G401 (cell line): Measurements from ENCODE around the gene MED6. TPM values are rescaled to one million over a fixed set of nuclear protein-coding genes. Genes with fewer than 3 reads are reported as not detected.

Source experiments
- DNase-seq: peaks from one replicate; pipeline ENCODE4 v3.0.0-alpha.2; 2015; ENCODE audit warnings: low spot score
- in situ Hi-C: cut with HindIII; loops from 2 replicates; pipeline ENCODE4 v1.10.0; 2016; ENCODE audit warnings: low sequenced_read_pairs, mixed read lengths
- total RNA-seq: library from RNA; depleted of rRNA; stranded (reverse); fragments of >200 nt; shearing (Covaris generic); gene quantifications from 2 replicates; pipeline ENCODE4 v1.2.3, GENCODE V29; 2014; rRNA removed

The MED6 gene, protein sequence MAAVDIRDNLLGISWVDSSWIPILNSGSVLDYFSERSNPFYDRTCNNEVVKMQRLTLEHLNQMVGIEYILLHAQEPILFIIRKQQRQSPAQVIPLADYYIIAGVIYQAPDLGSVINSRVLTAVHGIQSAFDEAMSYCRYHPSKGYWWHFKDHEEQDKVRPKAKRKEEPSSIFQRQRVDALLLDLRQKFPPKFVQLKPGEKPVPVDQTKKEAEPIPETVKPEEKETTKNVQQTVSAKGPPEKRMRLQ
- total RNA-seq = 41.0 and 71.7 TPM in 2 replicates

DNA sequence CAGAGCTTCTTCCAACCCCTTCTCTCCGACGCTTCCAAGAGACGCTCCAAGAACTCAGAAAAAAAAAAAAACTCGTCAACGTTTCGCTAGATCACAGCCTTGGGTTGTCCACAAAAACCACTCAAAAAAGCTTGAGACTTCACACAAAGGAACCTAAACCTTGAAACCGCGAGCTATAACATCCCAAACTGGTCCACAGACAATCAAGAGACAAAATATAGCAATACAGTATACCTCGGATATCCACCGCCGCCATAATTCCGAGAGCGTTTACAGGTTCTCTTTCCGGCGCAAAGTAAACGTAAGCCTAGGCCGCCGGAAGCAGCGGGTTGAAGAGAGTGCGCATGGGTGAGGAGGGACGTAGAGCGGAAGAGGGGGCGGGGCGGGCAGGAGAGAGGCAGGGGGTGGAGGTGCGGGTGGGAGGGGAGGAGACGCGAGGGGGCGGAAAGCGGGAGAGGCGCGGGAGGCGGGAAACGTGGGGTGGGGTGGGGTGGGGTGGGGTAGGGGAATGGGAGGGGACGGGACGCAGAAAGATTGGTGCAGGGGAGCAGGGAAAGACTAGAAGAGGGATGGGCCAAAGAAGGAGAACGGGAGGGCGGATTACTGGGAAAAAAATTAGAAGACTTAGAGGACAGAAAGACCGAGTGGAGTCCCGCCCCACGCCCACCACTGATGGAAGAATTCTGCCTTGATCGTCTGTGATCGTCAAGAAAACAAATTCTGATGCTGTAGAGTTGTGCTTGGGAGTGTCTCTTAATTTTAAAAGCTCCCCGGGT is at the start of gene MED6:
Gene MED6 (minus strand): TSS at position 274 of the 776 bp plus-strand sequence. CDS start 18 bp downstream, at position 256.
- peak; percentile 93 for DNase-seq
- in situ Hi-C loops = no loop called here

DNA sequence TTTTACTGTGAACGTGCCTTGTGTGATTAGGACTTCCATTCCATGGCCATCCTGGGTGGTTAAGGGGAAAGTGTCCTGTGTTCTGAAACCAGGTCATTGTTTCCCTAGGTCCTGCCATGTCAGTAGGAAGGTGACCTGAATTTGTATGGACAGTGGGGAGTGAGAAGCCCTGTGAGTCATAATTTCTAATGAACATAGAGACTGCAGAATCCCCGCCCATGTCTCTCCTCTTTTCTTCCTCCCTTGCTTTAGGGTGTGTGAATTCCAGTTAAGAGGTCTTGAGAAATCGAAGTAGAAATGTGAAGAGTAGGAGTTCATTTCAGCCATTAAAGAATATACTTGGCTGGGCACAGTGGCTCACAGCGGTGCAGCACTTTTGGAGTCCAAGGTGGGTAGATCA is 49.3 kb upstream of the MED6 start:
- no peak for DNase-seq
- in situ Hi-C loops = no loop called here

DNA sequence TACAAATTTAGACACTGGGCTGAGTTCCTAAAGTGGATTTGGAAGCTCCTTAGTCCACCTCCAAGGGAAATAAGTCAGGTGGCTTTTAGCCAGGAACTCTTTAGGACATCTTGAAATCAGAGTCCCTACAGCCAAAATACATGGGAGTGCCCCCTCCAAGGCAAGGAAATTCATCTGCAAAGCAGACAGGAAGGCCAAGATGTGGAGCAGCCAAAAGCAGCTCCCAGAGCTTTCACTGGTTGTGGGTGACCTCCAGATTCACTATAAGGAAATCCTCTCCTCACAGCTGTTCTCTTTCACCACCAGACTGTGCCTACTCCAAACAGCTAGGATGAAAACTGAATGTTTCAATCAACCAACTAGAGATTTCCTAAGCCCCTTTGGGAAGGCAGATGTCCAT is 47.9 kb upstream of the MED6 start:
- no peak for DNase-seq
- in situ Hi-C loops = no loop called here

DNA sequence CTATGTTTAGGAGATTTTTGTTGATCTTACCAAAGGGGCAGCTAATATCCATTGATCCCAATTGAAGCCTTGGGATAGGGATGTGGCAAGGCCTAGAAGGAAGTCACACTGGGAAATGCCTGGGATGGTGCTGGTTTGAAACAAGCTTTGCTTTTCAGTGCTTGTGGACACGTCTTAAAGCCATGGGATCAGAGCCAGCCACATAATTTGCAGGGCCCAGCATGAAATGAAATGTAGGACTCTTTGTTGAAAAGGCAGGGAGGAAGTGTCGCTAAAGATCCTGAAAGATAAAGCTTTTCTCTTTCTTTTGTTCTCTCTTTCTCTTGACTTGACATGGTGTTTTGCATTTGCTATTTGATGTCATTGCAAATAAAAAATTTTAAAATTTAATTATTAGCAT is 46.2 kb upstream of the MED6 start:
- in situ Hi-C loops = no loop called here
- no peak for DNase-seq

DNA sequence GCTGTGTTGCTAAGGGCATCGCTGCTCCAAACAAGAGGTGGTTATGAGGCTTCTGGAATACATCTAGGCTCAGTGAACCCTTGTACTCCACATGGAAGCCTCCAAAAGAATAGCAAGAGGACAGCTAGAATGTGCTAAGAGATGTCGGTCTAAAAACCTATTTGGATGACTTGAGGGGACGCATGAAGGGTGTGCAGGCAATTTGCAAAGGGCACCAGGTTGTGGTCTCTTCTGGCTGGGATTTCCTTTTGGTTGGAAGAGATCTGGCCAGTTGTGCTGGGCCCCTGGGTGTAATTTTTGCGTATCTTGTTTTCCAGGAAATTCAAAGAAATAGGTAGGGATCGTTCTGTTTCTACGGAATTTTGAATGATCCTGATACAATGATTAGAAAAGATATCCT is 45.4 kb upstream of the MED6 start:
- in situ Hi-C loops = no loop called here
- DNase-seq = no peak

DNA sequence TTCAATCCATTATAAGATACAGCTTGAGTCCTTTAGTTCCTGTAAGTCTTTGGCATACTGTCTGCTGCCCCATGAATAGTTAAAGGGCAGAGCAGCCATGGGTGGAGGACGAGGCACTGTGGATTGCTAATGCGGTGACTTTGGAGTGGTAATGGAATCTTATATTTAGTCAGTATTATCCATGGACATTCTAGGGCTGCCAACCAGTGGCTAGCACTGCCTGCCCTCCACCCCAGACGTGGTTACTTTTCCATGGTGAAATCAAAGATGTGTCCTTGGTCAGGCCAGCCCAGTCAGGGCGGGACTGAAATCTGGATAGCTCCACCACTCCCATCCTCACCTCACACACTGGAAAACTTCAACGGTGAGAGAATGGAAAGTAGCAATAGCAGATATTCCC is 43.5 kb upstream of the MED6 start:
- in situ Hi-C loops = no loop called here
- DNase-seq = no peak

DNA sequence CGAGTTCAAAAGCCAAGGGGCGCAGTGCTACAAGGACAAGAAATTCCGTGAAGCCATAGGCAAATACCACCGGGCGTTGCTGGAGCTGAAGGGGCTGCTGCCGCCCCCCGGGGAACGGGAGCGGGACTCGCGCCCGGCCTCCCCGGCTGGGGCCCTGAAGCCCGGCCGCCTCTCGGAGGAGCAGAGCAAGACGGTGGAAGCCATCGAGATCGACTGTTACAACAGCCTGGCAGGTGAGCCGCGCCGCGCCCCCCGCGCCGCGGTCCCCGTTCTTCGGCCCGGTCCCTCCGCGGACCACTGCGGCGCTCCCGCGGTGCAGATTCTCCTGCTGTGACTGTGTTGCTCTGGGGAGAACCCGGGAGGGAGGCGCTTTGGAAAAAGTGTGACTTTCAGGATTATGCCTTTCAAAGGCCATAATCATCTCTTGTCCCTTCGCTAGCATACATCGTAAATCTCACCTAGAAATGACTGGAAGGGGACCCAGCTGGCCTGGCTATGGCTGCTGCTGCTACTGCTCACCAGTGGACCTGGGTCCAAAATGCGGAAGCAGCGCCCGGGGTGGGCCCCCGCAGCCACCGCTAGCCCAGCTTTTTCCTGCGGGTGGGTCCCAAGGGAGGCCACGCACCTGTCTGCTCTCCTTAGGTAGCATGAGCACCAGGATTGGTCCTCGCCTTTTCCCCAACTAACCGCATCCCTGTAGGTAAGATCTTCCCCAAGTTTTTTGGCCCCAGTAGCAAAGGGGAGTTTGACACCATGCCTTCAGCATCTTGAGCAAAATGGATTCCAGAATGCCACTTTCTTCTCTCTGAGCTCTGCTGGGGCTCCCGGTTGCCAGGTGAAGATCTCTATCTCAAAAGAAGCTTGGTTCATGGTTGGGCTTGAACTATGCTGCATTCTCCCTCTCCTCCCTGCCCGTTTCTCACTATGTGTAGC is 42.1 kb upstream of the MED6 start:
- in situ Hi-C loops = no loop called here
- DNase-seq = peak; percentile 33

DNA sequence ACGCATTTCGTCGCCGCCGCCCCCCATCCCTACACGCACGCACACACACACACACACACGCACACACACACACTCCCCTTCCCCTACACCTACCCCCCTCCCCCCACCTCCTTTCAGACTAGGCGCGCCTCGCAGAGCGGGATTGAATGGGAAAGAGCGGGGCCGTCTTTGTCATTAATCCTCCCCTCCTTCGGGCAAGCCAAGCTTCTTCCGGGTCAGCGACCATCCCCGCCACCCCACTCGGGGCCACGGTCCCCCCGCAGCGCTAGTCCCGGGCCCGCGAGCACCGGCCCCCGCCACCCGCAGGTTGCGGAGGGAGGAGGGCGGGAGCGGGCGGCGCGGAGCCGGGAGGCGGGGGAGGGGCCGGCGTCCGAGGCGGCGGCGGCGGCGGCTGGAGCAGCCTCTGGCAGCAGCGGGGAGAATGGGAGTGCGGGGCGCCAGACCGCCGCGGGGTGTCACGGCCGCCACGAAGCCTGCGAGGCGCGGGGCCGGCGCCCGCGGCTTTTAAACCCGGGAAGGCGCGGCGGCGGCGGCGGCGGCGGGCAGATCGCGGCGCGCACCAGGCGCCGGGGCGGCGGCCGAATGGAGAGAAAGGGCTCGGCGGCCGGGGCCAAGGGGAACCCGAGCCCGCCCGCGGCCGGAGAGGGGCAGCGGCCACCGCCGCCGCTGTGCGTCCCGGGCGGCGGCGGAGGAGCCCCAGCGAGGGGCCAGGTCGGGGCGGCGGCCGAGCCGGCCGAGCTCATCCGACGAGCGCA is 41.3 kb upstream of the MED6 start, which contains the start of gene TTC9:
Gene TTC9 (plus strand): TSS at position 369 of the 755 bp plus-strand sequence. CDS start 214 bp downstream, at position 583.
- in situ Hi-C loops = no loop called here
- DNase-seq = peak; percentile 34

DNA sequence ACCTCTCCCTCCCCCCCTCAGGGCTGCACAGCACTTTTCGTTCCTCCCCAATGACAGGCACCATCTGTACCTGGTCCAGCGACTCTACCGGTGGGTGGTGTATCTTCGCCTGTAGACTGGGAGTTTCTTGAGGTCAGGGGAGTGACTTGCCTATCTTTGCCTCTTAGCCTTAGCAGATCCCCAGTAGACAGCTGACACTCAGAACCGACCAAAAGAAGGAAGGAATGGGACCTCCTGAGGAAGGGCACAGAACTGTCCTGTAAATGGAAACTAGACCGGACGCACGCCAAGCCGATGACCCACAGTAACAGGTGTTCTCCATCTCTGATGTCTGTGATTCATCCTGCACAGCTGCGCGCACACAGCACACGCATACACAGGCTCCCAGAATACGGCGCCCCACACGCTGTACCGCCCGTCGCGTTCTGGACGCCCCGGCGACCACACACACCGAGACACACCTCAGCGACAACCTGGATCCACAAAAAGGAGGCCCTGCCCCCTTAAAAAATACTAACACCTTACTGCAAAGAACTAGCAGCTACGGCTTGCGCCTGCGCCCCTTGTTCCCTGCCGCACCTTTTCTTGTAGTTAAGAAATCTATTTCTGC is 40.6 kb upstream of the MED6 start:
- peak; percentile 56 for DNase-seq
- in situ Hi-C loops = no loop called here

DNA sequence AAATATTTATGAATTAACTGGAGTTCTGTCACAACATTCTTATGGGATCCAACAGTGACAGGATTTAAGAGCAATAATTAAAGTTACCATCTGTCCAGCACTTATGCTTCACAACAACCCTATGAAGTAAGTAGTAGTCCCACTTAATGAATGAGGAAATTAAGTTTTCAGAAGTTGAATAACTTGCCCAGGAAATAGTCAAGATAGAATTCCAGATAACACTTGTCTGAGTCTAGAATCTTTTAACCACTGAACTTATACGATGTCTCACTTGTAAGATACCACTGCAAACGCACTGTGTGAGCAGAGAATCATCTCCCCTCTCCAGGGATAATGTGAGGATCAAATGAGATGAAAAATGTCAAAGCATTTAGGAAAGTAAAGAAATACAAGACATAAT is 38.0 kb upstream of the MED6 start:
- in situ Hi-C loops = no loop called here
- DNase-seq = no peak

DNA sequence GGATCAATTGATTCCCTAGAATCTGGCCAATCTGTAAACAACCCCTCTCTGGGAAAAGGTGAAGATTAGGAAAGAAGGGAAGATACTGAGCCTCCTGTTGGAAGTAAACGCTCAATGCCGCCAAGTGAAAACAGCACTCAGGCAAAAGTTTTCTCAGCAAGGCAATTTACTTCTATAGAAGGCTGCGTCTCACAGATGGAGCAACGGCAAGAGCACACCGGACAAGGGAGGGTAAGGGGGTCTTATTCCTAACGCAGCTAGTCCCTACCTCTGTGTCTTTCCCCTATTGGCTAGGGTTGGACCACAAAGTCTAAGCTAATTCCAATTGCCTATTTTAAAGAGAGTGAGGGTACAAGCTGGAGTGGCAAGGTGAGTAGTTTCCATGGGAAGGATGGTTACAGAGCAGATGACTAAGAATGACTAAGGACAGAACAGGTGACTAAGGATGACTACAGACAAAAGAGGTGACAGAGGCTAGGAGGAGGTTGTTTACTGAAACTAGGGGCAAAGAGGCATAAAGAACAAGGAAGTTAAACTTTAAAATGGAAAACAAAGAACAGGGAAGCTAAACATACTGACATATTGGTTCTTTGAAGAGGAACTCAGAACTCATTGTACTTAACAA is 35.6 kb upstream of the MED6 start:
- in situ Hi-C loops = no loop called here
- no peak for DNase-seq

DNA sequence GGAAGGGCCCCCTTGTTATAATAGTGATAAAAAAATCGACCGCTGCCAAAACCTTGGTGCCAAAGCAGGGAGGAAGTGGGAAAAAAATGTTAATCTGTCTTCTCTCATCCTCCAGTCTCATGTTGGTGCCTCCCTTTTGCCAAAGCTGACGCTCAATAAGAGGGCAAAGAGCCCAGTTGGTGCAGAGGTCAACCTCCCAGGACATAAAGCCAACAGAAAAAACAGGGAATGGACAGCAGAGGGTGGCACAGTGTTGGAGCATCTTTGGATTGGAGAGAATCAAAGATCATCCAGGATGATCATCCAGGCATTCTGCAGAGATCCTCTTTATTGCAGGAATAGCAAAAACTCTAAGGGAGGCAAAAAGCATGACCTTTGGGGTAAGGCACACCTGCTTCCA is 31.5 kb upstream of the MED6 start:
- no peak for DNase-seq
- in situ Hi-C loops = no loop called here

DNA sequence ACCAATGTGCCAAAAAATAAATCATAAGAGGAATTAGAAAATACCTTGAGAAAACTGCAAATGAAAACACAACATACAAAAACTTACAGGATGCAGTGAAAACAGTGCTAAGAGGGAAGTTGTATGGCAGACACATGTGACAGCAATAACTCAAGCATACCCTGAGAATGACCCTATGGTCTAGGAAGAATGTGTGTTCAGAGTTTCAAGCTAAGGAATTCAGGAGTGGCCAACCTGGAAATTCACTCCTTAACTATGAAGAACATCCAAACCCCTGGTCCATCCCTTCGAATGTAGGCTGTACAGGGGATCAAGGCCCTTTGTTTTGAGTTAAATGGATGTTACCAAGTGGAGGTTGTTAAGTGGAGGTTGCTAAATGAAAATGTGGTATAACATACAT is 24.5 kb upstream of the MED6 start:
- no peak for DNase-seq
- in situ Hi-C loops = no loop called here

DNA sequence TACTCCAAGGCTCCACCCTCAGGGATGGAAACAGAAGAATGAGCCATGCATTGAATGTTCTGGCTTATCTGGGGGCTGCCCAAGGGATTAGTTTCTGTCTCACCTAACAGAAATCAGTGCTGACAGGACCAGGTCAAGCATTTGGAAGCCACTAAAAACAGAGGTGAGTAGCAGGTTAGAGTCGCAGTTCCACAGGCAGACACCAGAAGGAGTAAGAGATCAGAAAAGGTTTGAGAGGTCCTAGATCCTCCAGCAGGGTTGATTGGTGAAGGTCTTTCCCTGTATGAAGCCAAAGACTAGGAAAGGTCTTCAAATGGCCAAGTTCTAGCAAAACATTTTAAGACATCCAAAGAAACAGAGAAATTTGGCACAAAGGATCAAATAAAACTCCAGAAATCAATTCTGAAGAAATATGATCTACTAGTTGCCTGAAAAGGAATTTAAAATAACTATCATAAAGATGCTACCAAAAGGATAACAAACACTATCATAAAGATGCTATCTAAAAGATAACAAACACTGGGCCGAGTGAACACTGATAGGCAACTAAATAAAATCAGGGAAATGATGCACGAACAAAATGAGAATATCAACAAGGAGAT is 21.8 kb upstream of the MED6 start:
- DNase-seq = peak; percentile 25
- in situ Hi-C loops = no loop called here

DNA sequence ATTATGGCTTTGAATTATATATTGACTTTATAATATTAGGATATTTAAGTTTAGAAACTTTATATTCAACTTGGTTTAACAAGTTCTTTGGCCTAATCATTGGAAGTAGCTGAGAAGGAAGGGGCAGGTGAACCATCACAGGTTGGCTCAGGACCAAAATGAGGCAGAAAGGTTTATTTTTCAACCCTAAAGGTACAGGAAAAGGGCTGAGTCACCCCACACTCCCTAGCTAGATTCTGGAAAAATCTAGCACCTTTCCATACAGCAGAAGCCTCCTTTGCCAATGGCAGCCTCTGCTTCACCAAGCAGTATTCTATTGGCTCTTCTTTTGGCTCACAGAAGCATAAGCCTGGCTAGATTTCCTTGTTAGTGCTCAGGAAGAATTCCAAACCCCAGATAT is 19.3 kb upstream of the MED6 start:
- in situ Hi-C loops = no loop called here
- DNase-seq = no peak

DNA sequence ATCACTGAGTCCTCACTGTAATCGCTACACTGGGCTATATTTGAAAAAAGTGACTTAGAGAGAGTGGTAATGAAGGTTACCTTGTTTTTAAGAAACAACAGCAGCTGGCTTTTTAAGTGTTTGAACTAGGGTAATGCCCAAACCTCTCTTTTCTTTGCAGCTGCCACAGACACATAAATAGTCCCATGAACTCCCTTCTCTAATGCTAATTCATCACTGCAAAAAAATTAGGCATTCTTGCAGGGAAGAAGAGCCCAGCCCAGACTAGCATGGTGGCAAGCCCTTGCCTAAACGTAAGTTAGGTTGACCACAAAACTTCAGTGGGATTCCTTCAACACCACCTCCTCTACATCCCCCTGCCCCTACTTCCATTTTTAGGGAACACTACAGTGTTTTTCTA is 17.9 kb upstream of the MED6 start:
- in situ Hi-C loops = no loop called here
- no peak for DNase-seq

DNA sequence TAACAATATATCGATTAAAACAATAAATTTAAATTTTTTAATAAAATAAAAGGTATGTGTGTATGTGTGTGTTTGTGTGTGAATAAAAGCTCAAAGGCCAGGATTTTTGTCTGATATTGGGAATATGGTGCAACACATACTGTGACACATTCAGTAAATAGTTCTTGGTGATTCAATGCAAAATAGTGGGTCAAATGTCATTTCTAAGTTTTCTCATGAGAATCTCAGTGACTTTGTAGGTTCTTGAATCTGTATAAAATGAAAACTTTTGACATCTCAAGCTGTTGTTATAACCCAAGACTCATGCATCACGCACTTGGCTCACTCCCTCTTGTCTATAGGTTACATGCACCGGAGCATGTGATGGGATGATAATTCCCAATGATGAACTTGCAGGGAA is 16.2 kb upstream of the MED6 start:
- in situ Hi-C loops = no loop called here

DNA sequence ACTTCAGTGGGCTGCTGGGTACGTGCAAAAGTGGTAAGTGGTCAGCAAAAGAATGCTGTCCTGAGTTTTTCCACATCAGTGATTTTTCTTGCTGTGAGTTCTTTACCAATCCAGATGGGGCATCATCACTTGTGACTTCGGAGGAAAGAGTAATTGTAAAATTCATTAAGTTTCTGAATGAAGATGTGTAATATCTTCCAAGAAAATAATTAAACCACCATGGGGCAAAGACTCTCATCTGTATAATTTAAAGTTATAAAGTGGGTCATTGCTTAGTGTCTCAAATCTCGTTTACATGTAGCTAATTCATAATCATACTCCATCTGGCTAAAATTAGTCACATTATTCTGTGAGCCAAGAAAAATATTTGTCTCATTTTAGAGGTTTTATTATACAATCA is 10.8 kb upstream of the MED6 start:
- no peak for DNase-seq
- in situ Hi-C loops = no loop called here

More for the DNA sequence above, 16.2 kb upstream of the MED6 start:
- no peak for DNase-seq
